HG02678 (cell line): ENCODE results near the gene AP5Z1.

Experiments used
- ATAC-seq: cut with Tn5 transposase; IDR thresholded peaks from one replicate; pipeline ENCODE4 v1.9.1; 2021; ENCODE audit warnings: mild to moderate bottlenecking, moderate library complexity; ENCODE audit not compliant: unreplicated experiment

The AP5Z1 gene

GRCh38 chr7:4819560-4820404 lies 44.4 kb downstream of the AP5Z1 start:
- ATAC-seq, result no peak

- ATAC-seq, result no peak
Observed at GRCh38 chr7:4820405-4820966, 45.1 kb downstream of the AP5Z1 start.

- ATAC-seq, result no peak
Observed at GRCh38 chr7:4820967-4821471, 45.6 kb downstream of the AP5Z1 start.

- no peak for ATAC-seq
Observed at GRCh38 chr7:4822677-4823076, 47.3 kb downstream of the AP5Z1 start.

- no peak for ATAC-seq
Observed at GRCh38 chr7:4823441-4824119, 48.2 kb downstream of the AP5Z1 start.

- no peak for ATAC-seq
Observed at GRCh38 chr7:4824120-4824775, 48.8 kb downstream of the AP5Z1 start.

GRCh38 chr7:4825081-4825480 lies 49.7 kb downstream of the AP5Z1 start:
- no peak for ATAC-seq

GRCh38 chr7:4828720-4829383 lies 53.4 kb downstream of the AP5Z1 start:
- no peak for ATAC-seq

GRCh38 chr7:4830176-4830575 lies 54.8 kb downstream of the AP5Z1 start:
- ATAC-seq, result peak; percentile 70

- ATAC-seq, result no peak
Observed at GRCh38 chr7:4831723-4832495, 56.5 kb downstream of the AP5Z1 start.

GRCh38 chr7:4832711-4833110 lies 57.3 kb downstream of the AP5Z1 start:
- no peak for ATAC-seq

- no peak for ATAC-seq
Observed at GRCh38 chr7:4833176-4833575, 57.8 kb downstream of the AP5Z1 start.

- no peak for ATAC-seq
Observed at GRCh38 chr7:4833691-4834600, 58.5 kb downstream of the AP5Z1 start.

- ATAC-seq, result no peak
Observed at GRCh38 chr7:4834601-4835397, 59.4 kb downstream of the AP5Z1 start.

GRCh38 chr7:4835398-4836205 lies 60.2 kb downstream of the AP5Z1 start:
- ATAC-seq, result no peak

GRCh38 chr7:4836206-4836661 lies 60.8 kb downstream of the AP5Z1 start:
- no peak for ATAC-seq
